WERI-Rb-1 (cell line): ENCODE measurements around the gene SGK2.
"Not testable (repeated sequence)": the region's sequence is repeated elsewhere in the genome, so short reads cannot be mapped to it uniquely, and the experiment has no call there.

Experiments used
- DNase-seq: peaks from one replicate; pipeline ENCODE4 v3.0.0-alpha.2; 2020
- H3K27ac ChIP-seq: fragments of 250-450 bp; sonication (Bioruptor Pico); 2 replicates; pipeline ENCODE4 v1.5.1; 2020; ENCODE audit warnings: mild to moderate bottlenecking, moderate library complexity
- H3K27me3 ChIP-seq: fragments of 250-450 bp; sonication (Bioruptor Pico); 2 replicates; pipeline ENCODE4 v1.5.1; 2021; ENCODE audit warnings: mild to moderate bottlenecking, low read depth, moderate library complexity; ENCODE audit not compliant: insufficient read depth, severe bottlenecking
- H3K36me3 ChIP-seq: fragments of 250-450 bp; sonication (Bioruptor Pico); 2 replicates; pipeline ENCODE4 v1.5.1; 2020; ENCODE audit warnings: mild to moderate bottlenecking, moderate library complexity
- H3K4me3 ChIP-seq: 2 replicates; pipeline ENCODE4 v1.5.1; 2011; ENCODE audit warnings: low read depth, mild to moderate bottlenecking, control low read depth, low read length
- H3K9me3 ChIP-seq: fragments of 250-450 bp; sonication (Bioruptor Pico); 2 replicates; pipeline ENCODE4 v1.5.1; 2021; ENCODE audit warnings: mild to moderate bottlenecking, moderate library complexity; ENCODE audit not compliant: severe bottlenecking
- CTCF ChIP-seq: IDR thresholded peaks from 2 replicates; pipeline ENCODE4 v1.5.1; 2011; ENCODE audit warnings: low read depth, mild to moderate bottlenecking, control low read depth, inconsistent platforms, low read length

Gene SGK2

GRCh38 chr20:43603124-43603523 lies 44.3 kb downstream of the SGK2 start:
- Histone ChIP-seq H3K9me3 (no peaks in the 10 kb centered on the region), H3K27ac (no peak overlapping the region), H3K4me3 (no peak overlapping the region), H3K36me3 (peaks cover 44% of the 10 kb centered on the region), H3K27me3 (no peaks in the 10 kb centered on the region)
- no peak for DNase-seq
- TF ChIP-seq CTCF, result no peak

- no peaks in the 10 kb centered on the region for H3K27me3 ChIP-seq
- no peak overlapping the region for H3K4me3 ChIP-seq
- peaks cover 38% of the 10 kb centered on the region for H3K36me3 ChIP-seq
- no peak for TF ChIP-seq CTCF
- H3K27ac ChIP-seq, result no peak overlapping the region
- no peaks in the 10 kb centered on the region for H3K9me3 ChIP-seq
- DNase-seq, result no peak
Measured at GRCh38 chr20:43605715-43606114, 46.9 kb downstream of the SGK2 start.

GRCh38 chr20:43607278-43607677 lies 48.5 kb downstream of the SGK2 start:
- H3K36me3 ChIP-seq, result peaks cover 30% of the 10 kb centered on the region

GRCh38 chr20:43631598-43631997 lies 72.8 kb downstream of the SGK2 start:
- DNase-seq, result no peak

More at GRCh38 chr20:43607278-43607677, 48.5 kb downstream of the SGK2 start:
- not testable (repeated sequence) for H3K4me3 ChIP-seq, H3K9me3 ChIP-seq, H3K27me3 ChIP-seq, H3K27ac ChIP-seq, DNase-seq

More at GRCh38 chr20:43631598-43631997, 72.8 kb downstream of the SGK2 start:
- Histone ChIP-seq H3K9me3 (no peaks in the 10 kb centered on the region), H3K27me3 (no peaks in the 10 kb centered on the region), H3K36me3 (peaks cover 38% of the 10 kb centered on the region), H3K4me3 (no peak overlapping the region), H3K27ac (no peak overlapping the region)
- TF ChIP-seq CTCF, result no peak
